Medulla oblongata (tissue), 1 donor: ENCODE data around the gene OPCML.

ENCODE experiments used
- DNase-seq: peaks from one replicate; pipeline ENCODE4 v3.0.0-alpha.2; 2015; ENCODE audit errors: extremely low spot score

The OPCML gene

DNA sequence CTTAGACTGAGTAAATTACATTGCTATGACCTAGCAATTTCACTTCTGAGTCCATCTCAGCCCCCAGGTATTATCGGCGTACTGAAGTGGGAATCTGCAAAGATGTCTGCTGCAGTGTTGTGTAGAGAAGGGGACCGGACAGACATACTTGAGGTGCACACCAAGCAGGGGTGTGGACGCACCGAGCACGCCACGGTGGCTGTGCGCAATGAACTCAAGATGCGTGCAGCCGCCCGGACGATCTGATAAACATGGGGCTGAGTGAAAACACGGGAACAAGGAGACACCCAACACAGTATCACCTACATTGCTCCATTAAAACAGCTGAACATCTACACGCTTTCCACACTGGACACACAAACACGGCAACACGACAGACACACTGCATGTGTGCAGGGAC lies 454.3 kb downstream of the OPCML start:
- DNase-seq: no peak

DNA sequence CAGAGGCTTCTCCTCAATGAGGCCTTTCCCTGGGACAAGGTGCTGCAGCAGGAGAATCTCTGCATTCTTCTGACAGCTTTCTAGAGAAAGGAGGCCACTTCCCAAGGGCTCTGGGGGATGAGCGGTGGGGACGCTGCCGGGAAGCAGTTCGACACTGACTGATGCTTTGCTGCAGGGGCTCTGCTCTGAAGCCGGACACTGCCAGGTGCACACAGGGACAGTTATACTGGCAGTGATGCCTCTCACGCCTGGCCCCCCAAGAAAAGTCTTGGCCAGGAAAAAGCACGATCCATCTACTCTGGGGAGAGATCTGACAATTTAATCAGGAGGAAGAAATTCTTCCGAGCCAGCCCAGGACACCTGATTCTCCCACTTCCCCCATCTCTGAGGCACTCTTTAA lies 456.9 kb downstream of the OPCML start:
- DNase-seq: no peak

DNA sequence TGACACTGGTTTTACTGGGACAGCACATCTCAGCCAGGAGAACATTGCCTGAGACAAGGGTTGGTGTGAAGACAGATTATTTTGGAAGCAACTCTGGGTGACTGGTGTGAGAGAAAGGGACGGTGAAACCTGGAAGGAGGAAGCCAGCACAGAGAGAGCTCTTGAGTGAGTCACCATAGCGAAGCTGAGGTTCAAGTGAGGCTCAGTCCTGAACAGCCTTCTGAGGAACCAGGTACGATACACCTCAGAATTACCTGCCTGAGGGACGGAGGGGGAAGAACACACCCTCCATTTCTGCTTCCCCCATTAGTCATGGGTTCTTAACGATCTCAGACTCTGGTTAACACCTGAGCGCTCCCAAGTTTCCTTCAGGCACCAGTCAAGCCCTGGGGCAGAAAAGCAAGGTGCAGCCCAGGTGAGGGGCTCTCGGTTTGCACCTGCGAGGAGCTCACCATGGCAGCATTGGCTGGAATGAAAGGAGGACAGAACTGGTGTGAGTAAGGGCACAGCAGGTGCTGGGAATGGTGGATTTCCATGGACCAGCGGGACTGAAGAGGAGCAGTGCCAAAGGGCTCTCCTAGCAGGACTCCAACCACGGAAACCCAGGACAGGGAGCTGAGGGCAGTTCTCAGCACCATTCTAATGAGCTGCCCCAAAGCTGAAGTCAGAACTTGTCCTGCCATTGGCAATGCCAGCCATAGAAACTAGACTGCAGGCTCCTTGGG lies 459.3 kb downstream of the OPCML start:
- no peak for DNase-seq

DNA sequence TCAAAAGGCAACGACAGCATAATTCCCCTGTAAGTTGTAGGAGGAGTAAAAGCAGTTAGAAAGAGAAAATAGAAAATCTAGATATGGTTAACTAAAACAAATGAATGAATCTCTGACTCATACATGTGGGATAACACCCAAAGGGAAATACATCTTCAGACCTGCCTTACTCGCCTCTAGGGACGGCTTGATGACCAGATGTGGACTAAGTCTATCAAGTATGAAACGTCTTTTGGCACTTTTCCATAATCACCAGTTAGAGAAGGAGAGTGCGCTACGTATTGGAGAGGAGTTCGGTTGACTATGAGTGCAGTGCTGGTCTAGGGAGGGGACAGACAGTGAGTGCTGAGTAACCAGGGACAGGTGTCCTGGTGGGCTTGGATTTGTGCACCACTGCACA lies 459.9 kb downstream of the OPCML start:
- no peak for DNase-seq

DNA sequence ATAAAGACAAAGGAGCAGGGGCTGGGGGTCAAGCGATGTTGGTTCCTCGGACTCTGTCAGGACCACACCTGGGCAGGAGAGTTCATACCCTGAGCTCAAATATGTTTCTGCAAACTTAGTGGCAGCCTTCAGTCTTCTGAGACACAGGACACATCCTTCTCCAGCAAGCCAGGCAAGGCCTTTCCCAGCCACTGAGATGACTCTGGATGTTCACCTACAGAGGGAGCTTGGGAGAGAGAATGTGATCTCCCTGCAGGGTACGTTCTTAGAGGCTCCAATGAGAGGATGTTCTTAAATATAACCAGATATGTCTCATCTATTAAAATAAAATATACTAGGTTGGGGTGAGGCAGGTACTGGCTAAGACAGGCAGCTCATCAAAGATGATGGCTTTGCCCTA lies 461.5 kb downstream of the OPCML start:
- no peak for DNase-seq

DNA sequence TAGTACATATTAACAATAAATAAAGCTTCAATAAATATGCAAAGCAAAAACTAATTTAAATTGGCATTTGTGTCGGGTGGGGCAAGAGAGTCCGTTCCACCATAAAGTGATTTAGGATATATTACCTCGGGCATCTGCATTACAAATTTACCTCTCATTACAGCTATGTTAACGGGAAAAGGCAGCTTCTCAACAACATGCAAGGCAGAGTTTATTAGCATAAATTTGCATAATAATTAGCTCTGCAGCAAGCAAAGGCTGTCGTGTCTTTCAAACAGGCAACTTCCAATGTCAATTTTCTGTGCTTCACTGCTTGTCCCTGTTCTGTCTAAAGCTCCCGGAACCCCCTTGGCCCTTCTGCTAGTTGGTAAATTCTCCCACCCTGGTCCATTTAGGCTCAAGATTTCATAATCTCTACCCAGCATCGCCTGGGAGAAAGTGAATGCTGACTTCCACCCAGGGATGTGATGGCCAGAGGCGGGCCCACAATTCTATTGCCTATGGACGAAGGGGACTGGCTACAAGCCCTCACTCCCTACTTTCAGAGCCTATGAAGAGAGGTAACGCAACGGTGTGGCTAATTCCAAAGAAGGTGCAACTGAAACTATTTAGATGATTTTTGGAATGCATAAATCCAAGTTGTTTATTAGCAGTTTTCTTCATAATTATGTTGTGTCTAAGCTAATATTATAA lies 462.1 kb downstream of the OPCML start:
- no peak for DNase-seq

DNA sequence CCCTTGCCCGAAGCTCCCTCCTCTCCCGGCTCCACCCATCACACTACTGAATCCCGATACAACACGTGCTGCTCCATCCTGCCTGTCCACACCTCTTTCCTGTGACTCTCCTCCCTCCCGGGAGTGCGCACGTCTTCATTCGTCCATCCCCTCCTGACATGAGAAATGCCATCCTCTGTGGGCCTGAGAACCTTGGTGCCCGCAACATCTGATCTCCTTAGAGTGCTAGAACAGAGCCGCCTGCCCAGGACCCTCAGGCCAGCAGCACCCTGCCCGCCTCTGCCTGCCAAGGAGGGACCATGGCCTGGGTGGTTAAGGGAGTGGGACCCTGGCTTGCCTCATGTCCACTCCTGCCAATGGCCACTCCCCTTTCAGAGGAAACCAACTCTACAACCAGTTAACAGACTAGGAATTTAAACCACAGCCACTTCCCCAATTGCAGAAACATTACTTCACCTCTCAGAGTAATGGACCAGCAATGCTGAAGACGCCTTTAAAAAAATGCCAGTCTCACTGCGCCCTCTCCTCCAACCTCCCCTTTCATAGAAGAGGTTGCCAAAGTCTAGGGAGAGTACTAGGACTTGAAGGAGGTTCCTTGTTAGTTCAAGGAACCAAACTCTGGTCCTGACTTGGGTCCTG lies 466.3 kb downstream of the OPCML start:
- DNase-seq: no peak

DNA sequence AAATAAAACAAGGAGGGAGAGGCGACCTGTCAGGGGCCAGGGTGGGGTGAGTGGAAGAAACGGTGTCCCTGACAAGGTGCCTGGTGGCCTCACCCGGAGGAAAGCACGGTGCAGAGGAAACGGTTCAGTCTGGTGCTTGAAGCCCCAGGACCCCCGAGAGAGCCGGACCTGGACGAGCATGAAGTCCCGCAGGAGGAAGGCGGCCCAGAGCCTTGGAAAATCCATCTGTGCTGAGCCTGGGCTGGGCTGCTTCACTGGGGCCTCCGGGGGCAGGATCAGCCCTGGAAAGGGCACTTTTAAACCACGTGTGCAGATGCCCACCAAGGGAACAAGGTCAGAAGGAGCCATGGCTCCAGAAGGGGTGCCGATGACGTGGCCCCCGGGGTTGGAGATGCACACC lies 467.3 kb downstream of the OPCML start:
- DNase-seq: no peak

DNA sequence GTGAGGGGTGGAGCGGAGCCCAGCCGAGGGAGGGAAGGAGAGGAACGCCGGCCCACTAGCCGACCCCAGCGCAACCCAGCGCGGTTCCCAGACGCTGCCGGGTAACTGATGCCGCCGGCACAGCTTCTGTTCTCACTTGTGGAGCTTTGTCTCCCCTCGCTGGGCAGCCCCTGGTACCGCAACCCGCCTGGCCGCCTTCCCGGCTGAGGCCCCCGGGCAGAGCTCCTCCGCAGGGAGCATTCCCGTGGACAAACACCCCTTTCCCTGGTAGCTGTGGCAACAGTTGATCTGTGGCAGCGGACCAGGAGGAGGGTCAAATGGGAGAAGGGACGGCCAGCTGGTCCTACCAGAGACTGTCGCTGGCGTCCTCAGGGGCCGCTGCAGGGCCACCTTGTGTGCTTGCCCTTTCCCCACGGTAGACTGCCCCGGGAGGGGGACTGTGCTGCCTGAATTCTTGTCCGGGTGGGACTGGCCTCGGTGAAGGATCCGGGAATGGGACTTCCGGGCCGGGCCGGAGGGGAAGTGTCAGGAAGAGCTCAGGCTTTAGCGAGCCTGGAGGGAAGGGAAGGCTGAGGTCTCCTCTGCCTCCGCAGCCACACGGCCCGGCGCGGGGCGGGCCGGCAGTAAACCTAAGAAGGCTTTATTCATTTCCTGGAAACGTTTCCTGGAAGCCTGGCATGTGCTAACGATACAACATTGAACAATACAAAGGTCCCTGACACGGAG lies 468.0 kb downstream of the OPCML start:
- DNase-seq: peak; percentile 68

DNA sequence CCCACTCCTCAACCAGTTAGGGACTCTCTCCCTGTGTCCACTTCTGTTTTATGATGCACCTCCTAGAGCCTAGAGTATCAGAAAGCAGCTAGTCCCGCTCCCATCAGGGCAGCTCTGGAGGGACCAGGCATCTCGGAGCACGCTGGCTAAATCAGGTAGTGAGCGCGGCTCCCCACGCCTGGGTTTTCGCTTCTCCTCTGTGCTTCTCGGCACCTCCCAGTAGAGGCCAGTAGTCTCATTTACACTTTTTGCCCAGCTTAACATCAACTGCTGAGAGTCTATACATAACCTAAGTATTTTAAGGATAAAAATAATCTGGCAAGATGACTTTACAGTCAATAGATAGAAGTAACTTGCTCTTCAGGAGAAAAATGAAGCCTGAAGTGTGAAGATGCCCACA lies 473.8 kb downstream of the OPCML start:
- no peak for DNase-seq

DNA sequence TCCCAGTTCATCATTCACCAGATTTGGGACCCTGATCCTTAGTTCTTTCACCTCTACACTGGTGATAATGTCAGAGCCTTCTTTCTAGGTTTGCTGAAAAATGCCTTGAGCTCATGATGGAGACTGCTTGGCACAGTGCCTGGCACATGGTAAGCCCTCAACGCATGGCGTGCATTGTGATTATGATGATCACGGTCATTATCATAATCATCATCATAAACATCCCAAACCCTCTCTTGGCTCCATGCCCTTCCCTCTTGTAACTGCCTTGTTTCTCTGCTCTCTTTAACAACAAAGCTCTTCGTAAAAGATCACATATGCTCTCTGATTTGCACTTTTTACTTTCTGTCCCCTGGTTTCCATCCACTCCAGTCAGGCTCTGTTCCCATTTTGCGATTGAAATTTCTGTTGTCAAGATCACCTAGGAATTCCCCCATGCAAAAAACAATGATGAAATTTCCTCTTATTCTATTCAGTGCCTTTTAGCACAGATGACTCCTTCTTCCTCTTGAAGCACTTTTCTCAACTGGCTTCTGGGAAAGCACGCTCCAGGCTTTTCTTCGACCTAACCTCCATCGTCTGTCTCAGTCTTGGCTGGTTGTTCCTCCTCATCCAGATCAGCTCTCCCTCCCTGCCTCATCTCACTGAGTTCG lies 479.1 kb downstream of the OPCML start:
- DNase-seq: no peak

DNA sequence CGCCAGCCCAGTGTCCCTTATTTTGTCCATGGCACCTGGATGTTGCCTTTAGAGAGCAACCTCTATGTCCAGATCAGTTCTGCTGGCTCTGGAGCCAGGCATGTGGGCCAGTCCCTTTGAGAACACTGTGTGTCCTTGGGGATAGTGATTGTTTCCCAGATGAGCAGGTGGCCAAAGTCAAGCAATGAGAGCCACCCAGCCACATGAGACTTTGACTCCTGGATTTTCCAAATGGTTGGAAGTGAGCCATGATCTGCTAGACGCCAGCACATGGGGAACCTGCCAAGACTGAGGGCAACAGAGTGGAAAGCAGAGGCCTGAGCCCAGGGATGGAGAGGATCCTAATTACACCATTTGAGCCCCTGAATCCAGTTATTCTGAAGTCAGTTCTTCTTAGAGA lies 479.8 kb downstream of the OPCML start:
- peak; percentile 12 for DNase-seq

DNA sequence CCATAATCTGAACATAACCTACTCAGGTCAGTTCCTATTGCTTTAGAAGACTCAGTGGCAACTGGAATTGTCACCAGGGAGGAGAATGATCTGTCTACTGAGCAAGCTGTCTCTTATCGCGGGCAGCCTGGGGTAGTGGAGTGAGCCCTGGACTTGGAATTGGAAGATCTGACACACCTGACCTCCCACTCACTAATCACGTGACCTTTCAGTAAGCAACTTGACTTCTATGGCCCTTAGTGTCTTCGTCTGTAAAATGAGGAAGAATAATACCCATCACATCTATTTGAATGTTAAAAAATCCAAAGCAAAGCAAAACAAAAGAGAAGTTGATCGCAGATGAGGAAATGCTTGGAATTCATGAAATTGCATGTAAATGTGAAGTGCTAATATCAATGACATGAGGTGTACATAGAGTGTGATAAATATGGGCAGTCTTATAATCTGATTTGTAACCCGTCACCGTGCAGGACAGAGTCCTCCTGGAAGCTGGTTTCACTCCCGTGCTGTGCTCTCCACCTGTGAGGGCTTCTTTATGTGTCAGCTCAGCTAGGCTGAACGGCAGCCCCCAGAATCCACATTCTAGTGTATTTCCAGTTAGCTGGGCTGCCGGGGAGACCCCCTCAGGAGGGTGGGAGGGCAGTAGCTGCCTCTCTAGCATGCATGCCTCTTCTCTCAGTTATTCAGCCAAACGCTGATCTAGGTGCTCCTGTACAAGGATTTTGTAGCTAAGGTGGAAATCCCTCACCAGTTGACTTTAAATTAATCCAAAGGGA lies 482.9 kb downstream of the OPCML start:
- DNase-seq: no peak

DNA sequence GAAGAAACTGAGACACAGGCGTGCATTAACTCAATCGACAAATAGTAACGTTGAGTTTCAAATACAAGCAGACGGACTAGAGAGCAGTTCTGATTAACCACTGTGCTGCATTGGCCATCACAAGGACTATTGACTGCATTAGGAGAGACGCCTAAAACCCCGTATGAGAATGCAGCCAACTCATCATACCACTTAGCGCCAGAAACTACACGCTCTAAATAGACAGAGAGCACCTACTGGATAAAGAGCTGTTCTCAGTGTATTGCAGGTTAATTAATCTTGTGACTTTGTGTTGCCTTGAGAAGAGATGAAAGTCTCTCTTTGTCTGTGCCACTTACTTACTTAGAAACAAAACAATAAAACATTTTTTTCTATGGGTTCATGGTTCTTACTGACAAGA lies 484.0 kb downstream of the OPCML start:
- DNase-seq: peak; percentile 18

DNA sequence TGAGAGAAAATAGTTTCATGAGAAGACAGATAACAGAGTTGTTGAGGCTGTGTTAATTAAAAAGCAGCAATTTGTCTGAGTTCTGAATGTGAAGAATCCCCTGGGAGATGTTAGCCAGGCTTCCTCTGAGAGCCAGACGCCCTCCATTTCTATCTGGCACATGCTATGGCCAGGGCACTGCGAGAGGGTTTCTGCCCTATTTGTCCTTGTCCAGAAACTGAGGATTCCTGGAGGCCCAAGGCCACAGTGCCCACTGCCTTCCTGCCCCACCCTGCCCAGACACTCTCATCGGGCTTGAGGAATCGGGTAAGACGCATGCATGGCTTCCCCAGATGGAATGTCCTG lies 484.6 kb downstream of the OPCML start:
- no peak for DNase-seq

DNA sequence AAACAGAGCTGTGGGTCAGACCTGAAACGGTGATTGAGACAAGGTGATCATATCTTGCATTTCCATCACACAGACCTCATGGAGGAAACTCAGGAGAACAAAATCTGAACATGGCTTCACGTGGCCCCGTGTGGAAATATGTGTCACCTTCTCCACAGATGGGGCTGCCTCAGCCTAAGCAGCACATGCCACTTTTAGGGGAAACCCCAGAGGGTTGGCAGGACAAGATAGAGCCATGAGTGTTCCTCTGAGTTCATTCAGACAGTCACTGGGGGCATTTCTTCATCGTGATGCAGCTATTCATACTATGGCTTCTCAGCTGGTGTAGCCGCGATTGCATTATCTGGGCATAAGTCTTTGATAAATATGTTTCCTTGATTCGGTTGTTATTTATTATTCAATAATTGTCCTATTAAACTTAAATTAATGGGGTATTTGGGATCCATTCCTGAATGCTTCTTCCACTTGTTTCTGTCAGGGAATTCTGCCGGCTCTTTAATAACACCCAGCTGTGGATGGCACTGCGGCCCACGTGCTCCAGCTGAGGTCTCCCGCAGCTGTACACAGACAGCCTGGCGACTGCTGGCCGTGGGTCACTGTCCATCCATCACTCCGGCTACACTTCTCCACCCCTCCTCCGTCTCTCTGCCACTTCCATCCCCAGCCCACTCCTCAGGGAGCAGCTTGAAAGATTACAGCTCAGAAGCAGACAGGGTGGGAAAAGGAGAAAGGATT lies 485.1 kb downstream of the OPCML start:
- peak; percentile 35 for DNase-seq

DNA sequence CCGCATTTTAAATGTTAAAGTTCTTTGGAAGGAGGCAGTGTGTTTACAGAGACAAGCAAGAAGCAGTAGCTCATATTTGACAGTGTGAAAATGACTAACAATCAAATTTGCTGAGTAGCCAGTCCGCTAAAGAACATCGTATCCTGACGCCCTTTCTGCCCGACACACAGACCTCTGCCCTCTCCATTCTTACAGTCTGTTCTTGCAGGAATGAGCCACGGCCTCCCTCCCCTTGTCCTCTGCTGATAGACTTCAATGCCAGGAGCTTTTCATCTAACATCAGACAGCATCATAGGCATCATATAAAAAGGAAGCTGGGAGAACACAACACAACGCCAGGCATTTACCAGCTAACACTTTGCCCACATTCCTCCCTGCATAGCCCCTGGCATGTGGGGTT lies 486.0 kb downstream of the OPCML start:
- DNase-seq: no peak

DNA sequence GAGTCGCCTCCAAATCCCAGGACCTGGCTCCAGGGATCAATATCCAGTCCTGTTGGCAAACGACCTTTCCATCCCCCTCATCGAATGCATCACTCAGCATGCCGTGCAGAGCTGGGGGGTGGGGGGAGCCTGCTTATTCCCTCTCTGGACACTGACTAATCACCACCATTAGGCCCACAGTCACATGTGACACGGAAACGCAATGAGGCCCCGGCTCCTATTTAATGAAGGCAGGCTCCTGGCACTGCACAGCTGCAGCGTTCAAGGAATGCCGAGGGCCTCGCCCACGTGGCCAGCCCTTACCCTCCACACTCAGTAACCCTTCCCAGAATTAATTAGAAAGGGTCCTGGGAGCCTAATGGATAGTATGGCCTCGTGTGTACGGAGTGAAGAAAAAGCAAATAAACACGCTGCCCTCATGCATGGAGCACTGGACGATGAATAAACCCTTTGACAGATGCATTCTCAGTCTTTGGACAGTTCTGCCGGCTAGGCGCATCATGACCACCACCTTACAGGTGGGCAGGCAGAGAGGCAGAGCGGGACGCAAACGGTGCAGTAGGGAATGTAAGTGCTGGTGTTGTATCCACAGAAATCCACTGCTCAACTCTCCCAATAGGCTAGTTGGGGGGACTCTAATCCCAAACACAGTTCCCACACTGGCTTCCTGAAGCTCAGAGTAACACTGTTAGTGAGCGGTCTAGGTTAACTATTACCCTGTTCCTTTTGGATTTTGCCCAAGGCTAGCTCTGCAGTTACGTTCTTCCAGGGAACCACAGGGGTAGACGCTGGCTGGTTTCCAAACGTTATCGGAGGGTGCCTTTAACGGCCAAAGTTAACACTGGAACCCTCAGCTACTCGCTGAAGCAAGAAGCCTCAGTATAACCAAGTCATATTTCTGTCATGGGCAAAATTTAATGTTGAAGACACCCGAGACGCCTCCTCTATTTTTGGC lies 490.1 kb downstream of the OPCML start:
- DNase-seq: no peak

DNA sequence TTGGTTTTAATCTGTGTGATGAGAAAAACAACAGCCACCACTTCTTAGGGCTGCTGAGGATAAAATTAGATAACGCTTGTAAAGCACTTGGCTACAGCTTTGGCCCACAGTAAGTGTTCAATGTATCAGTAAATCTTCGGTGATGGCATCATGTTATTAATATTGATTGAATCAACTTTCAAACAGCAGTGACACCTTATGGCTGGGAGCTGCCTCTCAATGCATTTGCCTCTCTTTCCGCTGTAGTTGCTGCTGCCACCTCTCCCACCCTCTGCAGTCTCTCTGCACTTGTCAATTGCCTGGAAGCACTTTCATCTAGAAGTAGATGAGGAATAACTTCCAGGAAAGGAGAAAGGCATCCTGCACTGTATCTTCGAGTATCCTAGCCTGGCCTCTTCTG lies 491.1 kb downstream of the OPCML start:
- no peak for DNase-seq
